ENCODE results near the gene ACY1.

DNA sequence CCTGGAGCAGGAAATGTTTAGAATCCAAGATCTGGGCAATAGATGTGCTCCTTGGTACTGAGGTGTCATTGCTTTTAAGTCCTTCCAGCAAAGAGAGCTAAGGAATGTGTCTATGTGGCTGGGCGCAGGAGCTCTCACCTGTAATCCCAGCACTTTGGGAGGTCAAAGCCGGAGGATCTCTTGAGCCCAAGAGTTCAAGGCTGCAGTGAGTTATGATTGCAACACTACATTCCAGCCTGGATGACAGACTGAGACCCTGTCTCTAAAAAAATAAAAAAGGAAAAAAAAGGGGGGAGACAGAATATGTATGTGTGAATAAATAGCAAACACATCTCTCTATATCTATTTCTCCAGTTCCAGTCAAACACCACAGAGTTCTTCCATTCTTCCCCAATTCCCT lies 32.4 kb upstream of the ACY1 start:
- TF ChIP-seq POLR2AphosphoS5 (IDR thresholded peaks at IDR 0.05) (no peak), EP300 (IDR thresholded peaks at IDR 0.05) (no peak), POLR2A (IDR thresholded peaks at IDR 0.05) (no peak)
- TF ChIP-seq, protein P1, sequence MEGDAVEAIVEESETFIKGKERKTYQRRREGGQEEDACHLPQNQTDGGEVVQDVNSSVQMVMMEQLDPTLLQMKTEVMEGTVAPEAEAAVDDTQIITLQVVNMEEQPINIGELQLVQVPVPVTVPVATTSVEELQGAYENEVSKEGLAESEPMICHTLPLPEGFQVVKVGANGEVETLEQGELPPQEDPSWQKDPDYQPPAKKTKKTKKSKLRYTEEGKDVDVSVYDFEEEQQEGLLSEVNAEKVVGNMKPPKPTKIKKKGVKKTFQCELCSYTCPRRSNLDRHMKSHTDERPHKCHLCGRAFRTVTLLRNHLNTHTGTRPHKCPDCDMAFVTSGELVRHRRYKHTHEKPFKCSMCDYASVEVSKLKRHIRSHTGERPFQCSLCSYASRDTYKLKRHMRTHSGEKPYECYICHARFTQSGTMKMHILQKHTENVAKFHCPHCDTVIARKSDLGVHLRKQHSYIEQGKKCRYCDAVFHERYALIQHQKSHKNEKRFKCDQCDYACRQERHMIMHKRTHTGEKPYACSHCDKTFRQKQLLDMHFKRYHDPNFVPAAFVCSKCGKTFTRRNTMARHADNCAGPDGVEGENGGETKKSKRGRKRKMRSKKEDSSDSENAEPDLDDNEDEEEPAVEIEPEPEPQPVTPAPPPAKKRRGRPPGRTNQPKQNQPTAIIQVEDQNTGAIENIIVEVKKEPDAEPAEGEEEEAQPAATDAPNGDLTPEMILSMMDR (IDR thresholded peaks at IDR 0.05) = no peak
